GM12865 (cell line): ENCODE data around the gene AANAT.

ENCODE experiments used
- DNase-seq: peaks from one replicate; pipeline ENCODE4 v3.0.0; 2010; ENCODE audit warnings: low read depth
- H3K4me3 ChIP-seq: 2 replicates; pipeline ENCODE4 v1.5.1; 2011; ENCODE audit warnings: mild to moderate bottlenecking, low read depth, low read length, control low read depth
- CTCF ChIP-seq: IDR thresholded peaks from 2 replicates; pipeline ENCODE4 v1.5.1; 2011; ENCODE audit warnings: low read length, control low read depth, low read depth, inconsistent platforms; ENCODE audit not compliant: insufficient read depth; ENCODE audit errors: missing control alignments

The AANAT gene

DNA sequence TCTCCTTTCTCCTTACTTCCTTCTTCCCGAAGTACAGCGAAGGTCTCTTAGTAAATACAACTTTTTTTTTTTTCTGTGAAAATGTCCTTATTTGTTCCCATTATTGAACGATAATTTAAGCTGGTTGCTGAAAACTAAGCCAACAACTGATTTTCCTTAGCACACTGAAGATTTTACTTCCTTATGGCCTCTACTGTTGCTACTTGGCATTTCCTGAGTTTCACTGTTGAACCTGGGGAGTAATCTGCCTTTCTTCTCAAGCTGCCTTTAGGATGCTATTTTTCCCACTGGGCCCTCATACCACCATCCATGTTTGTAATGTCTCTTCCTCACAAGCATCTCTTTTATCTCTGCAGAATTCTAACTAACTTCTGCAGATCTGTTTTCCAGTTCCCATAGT is 40.5 kb upstream of the AANAT start:
- no peak for TF ChIP-seq CTCF
- H3K4me3 ChIP-seq: no peak overlapping the region
- DNase-seq: no peak

DNA sequence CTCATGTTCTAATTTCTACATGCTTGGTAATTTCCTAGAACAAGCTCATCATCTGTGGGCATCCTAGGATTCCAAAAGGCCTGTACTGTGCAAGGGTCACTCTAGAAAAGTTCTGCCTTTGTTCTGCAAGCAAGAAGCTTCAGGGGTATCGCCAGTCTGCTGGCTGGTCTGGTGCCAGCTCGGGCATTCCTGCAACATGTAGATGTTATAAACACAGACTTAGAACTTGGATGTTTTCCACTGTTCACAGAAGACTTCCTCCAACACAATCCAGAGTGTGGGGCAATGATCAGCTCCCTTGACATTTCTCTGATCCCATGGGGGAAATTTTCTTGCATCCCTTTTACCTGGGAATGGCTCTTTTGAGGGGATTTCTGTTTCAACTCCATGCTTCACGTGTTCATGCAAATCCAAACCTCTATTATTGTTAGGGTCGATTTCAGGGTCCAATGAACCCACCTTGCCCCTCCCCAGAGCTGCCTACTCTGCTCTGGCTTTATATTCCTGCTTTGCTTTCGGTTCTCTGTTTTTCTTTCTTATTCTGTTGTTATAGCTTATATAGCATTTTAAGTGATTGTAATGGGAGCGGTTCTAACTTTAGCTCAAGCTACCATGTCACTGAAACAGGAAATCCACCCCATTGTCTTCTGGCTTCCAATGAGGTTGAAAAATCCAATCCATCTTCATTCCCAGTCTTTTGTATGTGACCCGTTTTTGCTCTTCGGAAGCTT is 39.7 kb upstream of the AANAT start:
- no peak overlapping the region for H3K4me3 ChIP-seq
- no peak for TF ChIP-seq CTCF
- no peak for DNase-seq

DNA sequence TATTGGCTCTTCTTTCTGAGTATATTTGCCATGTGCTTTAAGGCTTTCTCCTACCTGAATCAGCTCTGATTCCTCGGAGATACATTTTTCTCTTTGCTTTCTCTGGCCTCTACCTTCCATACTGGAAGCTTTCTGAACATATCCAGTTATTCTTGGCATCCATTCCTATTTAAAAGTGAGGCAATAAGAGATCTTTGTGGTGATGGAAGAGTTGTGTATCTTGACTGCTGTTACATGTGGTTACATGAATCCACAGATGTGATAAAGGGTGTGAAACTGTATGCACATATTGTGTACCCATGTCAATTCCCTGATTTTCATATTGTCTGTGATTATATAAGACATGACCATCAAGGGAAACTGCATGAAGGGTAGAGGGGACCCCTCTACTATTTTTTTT is 38.9 kb upstream of the AANAT start:
- no peak overlapping the region for H3K4me3 ChIP-seq
- DNase-seq: no peak
- no peak for TF ChIP-seq CTCF

DNA sequence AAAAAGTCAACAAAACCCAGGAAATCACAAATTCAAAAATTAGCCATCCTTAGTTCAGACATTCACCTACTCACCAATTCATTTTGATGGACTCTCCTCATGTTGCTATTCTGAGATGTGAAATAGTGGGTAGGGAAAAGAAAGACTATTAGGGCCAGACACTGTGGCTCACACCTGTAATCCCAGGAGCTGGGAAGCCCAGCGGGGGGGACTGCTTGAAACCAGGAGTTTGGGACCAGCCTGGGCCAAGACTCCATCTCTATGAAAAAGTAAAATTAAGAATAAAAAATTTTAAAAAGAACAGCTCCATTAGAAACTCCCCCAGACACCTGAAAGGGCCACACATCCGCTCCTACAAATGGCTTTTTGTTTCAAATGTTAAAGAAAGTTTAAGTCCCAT is 35.9 kb upstream of the AANAT start:
- H3K4me3 ChIP-seq: no peak overlapping the region
- DNase-seq: no peak
- TF ChIP-seq CTCF: no peak

DNA sequence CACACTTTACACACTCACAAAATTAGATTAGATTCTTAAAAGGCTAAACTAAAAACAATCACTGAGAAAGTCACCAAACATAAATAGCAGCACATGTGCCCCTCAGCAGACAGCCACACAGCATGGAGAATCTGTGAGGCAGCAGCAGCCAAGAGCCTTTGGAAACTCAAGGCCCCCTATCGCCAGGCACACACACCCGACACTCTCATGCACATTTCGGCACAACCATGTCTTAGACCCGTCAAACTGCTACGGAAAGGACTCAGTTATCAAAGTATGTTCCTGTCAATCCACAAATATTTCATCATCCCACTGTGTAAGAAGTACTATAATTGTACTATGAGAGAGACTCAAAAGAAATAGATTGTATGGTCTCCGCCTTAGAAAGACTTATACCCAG is 35.4 kb upstream of the AANAT start:
- DNase-seq: no peak
- TF ChIP-seq CTCF: no peak
- H3K4me3 ChIP-seq: no peak overlapping the region

GRCh38 chr17:76432712-76433336 is 34.6 kb upstream of the AANAT start:
- DNase-seq: peak; percentile 53
- TF ChIP-seq CTCF: peak; percentile 56
- H3K4me3 ChIP-seq: no peak overlapping the region

- H3K4me3 ChIP-seq: no peak overlapping the region
- no peak for TF ChIP-seq CTCF
- DNase-seq: no peak
Measured at GRCh38 chr17:76433693-76434092, 33.7 kb upstream of the AANAT start.
